HG02610 (cell line): Measurements from ENCODE around the gene PPP2R1A.
"Not testable (repeated sequence)": the region's sequence is repeated elsewhere in the genome, so short reads cannot be mapped to it uniquely, and the experiment has no call there.

Experiments used
- ATAC-seq: cut with Tn5 transposase; IDR thresholded peaks from one replicate; pipeline ENCODE4 v1.9.1; 2021; ENCODE audit warnings: mild to moderate bottlenecking, moderate library complexity; ENCODE audit not compliant: unreplicated experiment

The PPP2R1A gene

GRCh38 chr19:52200044-52200443, 10.2 kb downstream of the PPP2R1A start:
- no peak for ATAC-seq

GRCh38 chr19:52200755-52201391, 11.0 kb downstream of the PPP2R1A start:
- ATAC-seq, result not testable (repeated sequence)

- no peak for ATAC-seq
These were observed 16.6 kb downstream of the PPP2R1A start for GRCh38 chr19:52206481-52206880.

DNA sequence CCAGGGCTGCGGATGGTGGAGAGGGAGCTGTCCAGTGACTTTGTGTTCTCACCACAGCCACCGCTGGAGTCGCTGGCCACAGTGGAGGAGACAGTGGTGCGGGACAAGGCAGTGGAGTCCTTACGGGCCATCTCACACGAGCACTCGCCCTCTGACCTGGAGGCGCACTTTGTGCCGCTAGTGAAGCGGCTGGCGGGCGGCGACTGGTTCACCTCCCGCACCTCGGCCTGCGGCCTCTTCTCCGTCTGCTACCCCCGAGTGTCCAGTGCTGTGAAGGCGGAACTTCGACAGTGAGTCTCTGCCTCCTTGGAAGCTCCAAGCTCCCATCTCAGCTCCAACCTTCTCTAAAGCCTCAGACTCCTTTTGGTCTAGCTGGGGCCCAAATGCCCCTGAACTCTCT, 21.4 kb downstream of the PPP2R1A start:
- ATAC-seq, result no peak

GRCh38 chr19:52211926-52212571, 22.2 kb downstream of the PPP2R1A start:
- ATAC-seq, result no peak

DNA sequence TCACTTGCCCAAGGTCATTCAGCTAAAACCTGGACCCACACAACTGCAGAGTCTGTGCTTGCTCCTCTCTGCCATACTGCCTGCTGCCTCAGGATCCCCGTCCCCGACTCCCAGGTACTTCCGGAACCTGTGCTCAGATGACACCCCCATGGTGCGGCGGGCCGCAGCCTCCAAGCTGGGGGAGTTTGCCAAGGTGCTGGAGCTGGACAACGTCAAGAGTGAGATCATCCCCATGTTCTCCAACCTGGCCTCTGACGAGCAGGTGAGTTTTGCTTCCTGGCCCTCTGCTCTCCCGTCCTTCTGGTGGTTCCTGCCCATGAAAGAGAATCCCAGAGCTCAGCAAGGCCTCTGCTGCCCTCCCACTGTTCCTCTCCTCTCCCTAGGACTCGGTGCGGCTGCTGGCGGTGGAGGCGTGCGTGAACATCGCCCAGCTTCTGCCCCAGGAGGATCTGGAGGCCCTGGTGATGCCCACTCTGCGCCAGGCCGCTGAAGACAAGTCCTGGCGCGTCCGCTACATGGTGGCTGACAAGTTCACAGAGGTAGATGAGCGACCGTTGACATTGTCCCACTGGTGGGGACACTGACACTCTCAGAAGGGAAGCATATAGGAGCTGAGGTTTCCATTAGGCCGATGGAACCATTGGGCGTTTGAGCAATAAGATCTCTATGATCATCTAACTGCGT, 22.9 kb downstream of the PPP2R1A start:
- no peak for ATAC-seq

- ATAC-seq, result no peak
These were observed 24.4 kb downstream of the PPP2R1A start for GRCh38 chr19:52214241-52214640.

- ATAC-seq, result no peak
These were observed 26.5 kb downstream of the PPP2R1A start for GRCh38 chr19:52216401-52216800.

- ATAC-seq, result no peak
These were observed 27.7 kb downstream of the PPP2R1A start for GRCh38 chr19:52217576-52217975.

- ATAC-seq, result no peak
These were observed 29.8 kb downstream of the PPP2R1A start for GRCh38 chr19:52219611-52220010.

GRCh38 chr19:52221031-52221430, 31.2 kb downstream of the PPP2R1A start:
- no peak for ATAC-seq

- no peak for ATAC-seq
These were observed 32.1 kb downstream of the PPP2R1A start for GRCh38 chr19:52221831-52222375.

- ATAC-seq, result no peak
These were observed 34.4 kb downstream of the PPP2R1A start for GRCh38 chr19:52224211-52224610.

DNA sequence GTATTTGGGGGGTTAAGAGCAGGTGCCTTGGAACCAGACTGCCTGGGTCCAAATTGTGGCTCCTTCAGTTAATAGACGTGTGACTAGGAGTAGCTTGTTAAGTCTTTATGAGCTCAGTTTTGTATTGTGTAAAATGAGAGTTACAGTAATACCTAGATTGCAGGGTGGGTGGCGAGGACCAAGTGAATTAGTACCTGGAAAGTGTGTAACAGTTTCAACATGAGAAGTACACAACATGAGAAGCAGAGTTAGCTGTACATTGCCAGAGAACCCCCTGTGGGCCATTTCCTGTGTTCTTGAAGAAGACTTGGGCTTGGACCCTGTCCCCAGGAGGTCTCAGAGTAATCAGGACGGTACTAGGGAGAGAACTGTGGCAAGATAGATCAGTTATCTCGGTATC, 36.8 kb downstream of the PPP2R1A start:
- no peak for ATAC-seq

DNA sequence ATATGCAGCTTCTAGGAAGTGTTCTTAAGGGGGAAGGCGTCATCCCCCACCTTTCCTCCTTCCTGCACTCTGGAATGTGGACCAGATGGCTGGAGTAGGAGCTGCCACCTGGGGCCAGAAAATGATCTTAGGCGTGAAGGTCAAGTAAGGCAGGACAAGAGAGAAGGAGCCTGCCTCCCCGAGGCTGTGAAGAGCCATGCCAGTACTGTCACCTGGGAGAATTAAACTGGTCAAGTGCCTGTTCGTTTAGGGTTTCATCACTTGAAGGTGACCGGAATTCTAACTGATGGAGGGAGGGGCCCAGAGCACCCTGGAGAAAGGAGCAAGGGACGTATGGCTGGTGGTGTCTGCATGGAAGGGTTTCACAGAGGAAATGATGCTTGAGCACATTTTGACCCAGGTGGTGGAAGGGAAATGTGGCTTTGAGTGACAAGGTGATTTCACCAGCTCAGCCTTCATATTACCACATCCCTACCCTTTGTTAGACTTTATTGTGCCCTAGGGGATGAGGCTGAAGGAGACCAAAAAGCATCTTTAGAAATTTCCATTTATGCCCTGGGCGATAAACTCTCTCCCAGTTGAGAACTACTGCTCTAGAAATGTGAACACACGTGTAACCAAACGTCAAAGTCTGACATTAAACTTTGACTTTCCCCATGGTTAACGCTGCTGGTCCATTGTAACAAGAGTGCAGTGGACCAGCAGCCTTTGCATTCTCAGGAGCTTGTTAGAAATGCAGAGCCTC, 37.5 kb downstream of the PPP2R1A start:
- ATAC-seq, result no peak

- no peak for ATAC-seq
These were observed 38.1 kb downstream of the PPP2R1A start for GRCh38 chr19:52227980-52228379.

- no peak for ATAC-seq
These were observed 39.7 kb downstream of the PPP2R1A start for GRCh38 chr19:52229524-52229923.

- ATAC-seq, result no peak
These were observed 40.8 kb downstream of the PPP2R1A start for GRCh38 chr19:52230685-52231084.

DNA sequence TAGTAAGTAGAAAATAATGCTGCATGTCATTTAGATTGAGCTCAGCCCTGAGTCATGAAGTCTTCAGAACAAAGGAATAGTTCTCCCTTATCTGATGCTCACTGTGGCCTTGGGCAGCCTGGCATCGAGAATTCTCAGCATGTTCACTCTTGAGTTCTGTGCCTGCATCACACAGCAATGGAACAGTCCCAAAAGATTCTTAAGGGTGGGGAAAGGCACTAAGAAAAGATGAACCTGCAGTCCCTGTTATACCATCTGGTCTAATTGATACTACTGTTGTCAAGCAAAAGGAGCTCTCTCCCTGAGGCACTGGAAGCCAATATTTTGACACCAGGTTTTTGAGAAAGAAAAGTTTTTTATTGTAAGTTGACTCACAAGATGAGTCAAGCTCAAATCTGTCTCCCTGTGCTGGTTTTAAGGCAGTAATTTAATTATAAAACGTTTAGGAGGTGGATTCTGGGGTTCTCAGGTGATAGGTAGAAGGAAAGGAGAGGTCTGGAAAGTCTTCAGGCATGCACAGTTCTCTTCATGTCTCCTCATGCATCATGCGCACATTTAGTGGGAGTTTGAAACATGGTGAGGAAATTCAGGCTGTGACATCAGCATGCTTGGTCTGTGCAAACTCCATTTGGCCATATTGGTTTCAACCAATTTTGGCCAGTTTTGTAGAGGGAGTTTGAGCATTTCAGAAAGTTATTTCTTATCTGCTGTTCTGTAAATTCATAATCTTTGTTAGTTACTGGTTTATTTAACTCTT, 41.5 kb downstream of the PPP2R1A start:
- ATAC-seq, result no peak

DNA sequence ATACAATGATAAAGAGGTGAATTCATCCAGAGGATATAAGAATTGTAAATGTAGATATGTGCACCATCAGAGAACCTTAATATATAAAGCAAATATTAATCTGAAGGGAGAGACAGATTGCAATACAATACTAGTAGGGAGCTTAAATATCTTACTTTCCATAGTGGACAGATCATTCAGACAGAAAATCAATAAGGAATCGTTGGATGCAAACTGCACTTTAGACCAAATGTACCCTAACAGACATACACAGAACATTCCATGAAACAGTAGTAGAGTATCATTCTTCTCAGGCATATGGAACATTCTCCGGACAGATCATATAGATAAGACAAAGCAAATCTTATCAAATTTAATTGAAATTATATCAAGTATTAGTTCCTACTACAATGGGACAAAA, 44.6 kb downstream of the PPP2R1A start:
- no peak for ATAC-seq

- no peak for ATAC-seq
These were observed 47.3 kb downstream of the PPP2R1A start for GRCh38 chr19:52237197-52237596.
